Measurements from ENCODE around the gene CLCN4.

The CLCN4 gene

GRCh38 chrX:10169175-10169574 is 12.4 kb downstream of the CLCN4 start:
- DNase-seq = no peak

DNA sequence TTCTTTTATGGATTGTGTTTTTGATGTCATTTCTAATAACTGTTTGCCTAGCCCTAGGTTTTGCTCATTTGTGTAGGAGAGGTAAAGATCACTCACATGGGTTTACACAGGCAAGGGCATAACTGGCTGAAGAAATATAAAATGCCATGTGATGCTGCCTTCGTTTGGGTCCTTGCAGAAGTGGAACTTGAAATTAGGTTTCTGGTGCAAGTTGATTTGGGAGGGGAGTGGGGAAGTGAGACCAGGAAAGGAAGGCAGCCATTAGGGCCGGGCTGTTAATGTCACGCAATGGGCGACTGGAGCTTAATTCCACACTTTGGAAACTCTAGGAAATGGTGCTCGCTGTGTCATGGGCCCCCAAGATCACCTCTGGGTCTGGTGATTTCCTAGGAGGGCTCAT is 14.5 kb downstream of the CLCN4 start:
- DNase-seq = no peak

GRCh38 chrX:10172877-10173276 is 16.1 kb downstream of the CLCN4 start:
- no peak for DNase-seq

GRCh38 chrX:10173331-10173900 is 16.6 kb downstream of the CLCN4 start:
- DNase-seq = no peak

DNA sequence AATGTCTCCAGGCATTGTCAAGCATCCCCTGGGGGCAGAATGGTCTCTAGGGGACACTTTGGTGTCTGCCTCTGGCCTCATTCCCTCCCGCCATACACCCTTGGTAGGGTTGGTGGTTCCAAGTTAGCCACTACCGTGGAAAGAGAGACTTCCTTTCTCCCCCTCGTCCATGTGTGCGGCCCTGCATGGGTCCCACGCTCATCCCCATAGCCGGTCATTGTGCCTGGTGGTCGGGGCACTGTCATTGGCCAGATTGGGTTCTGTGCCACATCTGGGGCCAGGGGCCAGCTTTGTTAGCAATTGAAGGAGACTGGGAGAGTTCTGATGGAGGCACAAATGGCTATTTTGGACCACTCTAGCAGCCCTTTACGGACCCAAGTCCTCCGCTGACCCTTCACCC is 17.3 kb downstream of the CLCN4 start:
- DNase-seq = no peak

DNA sequence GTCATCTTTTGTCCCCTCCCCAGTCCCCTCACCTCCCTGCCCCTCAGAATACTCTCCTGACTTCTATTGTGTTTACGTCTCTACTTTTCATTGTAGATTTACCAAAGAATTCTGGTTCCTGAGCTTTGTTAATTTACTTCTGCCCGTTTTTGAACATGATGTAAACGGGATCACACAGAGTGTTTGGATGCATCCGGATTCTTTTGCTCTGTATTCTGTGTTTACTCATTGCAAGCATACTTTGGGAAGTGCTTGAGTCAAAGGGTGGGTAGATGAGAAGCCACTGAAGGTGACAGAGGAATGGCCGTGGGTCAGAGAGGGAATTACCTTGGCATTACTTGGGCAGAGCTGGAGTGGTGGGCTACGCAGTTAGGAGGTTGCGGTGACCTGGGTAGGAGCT is 18.0 kb downstream of the CLCN4 start:
- no peak for DNase-seq

DNA sequence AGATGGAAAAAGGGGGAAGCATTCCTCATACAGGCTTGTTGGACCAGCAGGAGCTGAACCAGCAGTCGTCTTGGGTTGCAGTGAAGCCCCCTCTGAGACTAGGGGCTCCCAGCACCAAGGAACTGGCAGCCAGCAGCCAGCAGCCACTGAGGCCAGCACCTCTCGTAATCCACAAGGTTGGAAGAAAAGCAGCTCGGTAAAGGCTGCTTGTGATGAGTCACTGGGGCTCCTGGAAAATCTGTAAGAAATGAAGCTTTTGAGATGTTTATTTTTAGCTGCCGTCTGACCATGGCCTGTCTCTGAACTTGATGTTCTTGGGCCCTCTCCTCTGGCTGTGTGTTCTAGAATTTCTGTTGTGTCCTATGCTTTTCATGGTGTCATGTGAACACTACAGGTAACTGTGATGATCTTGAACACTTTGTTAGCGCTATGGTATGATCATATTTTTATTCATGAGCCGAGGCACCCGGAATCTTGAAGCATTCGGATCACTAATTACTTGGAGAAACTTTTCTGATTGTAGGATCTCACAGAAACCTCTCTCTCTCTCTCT is 18.6 kb downstream of the CLCN4 start:
- DNase-seq = no peak

DNA sequence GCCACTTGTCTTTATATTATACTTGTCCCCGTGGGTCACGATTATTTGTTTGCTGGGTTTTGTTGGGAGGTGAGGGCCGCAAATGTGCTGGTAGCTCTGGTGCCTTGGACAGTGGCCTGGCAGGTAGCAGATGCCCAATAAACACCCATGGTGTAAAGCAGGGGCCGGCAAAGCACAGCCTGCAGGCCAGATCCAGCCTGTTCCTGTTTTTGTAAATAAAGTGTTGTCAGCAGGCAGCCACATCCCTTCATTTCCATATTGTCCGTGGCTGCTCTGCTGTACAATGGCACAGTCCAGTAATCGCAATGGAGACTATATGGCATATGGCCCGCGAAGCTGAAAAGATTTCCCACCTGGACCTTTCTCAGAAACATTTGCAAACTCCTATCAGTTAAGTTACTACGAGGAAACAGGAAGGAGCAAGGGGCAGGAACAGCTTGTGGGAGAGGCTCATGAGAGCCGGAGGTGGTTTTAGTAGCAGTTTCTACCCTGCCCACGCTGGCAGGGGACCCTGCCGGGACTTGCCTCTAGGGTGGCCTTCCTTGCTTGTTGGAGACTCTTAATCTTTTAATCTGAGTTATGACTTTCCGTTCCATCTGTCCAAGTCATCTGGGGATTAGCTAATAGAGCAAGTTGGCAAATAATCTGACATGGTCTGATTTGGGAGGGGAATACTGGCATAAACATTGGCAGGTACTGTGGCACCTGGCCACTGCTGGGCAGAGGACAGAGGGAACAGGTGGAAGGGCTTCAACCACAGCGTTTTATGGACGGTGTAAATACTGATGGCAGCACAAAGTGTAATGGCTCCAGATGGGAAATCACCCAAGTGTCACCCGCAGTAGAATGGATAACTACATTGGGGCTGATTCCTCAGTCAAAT is 19.6 kb downstream of the CLCN4 start:
- DNase-seq = no peak

- DNase-seq = no peak
Observed at GRCh38 chrX:10177004-10177396, 20.2 kb downstream of the CLCN4 start.

GRCh38 chrX:10177601-10178000 is 20.8 kb downstream of the CLCN4 start:
- DNase-seq = no peak

DNA sequence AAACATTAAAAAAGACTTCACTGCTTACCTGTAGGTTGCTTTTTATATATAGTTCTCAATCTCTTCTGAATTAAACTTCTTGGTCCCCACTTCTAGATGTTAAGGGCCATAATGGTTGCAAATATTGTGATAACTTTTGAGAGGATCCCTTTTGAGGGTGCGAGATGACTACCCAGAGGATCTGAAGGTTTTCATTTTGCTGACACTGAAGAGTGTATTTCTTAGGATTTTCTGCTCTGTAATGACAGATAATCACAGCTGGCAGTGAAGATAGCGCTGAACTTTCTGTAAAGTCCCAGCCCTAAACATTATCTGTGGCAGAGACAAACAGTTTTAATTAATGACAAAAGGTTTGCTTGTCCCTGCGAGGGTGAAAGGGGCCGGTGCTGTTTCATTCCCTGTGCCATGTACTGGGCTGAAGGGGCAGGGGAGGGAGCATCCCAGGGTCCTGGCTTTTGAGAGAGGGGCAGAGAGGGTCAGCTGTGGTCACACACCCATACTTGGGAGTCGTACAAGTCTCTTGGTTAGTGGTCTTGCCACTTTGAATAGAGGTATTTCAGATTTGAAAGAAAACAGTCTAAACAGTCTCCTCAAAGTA is 22.2 kb downstream of the CLCN4 start:
- DNase-seq = no peak

- DNase-seq = no peak
Observed at GRCh38 chrX:10183760-10184159, 27.0 kb downstream of the CLCN4 start.

DNA sequence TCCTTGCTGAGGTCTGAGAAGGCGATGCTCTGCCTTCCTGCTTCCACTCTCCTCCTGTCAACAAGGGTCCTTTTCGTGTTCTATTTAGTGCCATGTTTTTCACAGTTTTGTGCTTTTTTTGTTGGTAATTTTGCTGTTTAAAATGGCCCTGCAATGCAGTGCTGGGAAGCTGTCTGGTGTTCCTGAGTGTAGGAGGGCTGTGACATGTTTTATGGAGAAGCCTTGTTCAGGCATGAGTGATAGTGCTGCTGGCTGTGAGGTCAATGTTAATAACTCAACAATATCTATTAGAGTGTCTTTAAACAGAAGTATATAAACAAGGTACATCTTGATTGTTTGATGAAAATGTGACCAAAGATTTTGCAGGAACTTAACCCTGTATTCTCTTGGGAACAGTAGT is 27.6 kb downstream of the CLCN4 start:
- DNase-seq = no peak

DNA sequence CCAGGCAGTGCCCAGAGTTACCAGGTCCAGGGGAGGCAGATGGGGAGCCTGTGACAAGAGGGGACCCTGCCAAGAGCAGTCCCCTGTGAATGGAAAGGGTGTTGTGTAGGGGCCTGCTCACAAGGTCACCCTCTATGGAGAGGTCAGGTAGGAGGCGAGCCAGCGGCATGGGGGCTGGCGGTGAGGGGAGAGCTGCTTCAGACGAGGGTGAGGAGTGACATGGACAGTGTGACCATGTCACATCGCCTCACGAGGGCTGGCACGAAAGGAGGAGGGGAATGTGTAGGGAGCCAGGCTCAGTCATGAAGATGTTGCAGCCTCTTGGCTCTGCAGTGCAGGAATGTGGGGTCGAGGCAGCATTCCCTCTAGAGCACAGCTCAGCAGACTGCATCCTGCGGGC is 29.6 kb downstream of the CLCN4 start:
- no peak for DNase-seq

DNA sequence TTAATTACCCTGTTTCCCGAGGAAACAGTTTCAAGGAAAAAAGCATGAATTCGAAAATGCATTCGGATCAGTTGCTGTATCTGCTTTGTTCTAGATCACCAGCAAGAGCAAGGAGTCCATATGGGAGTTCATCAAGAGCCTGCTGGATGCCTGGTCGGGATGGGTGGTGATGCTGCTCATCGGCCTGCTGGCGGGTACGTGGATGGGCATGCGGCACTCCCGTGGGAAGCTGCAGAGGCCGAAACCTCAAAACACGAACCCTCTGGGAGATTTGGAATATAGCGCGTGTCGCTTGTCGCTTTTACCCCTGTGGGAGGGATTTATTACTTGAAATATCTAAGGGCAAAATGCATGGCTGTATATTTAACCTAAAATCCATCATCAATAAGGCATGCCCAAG is 30.6 kb downstream of the CLCN4 start:
- DNase-seq = no peak

- peak; percentile 78 for DNase-seq
Observed at GRCh38 chrX:10189317-10190268, 32.8 kb downstream of the CLCN4 start.

DNA sequence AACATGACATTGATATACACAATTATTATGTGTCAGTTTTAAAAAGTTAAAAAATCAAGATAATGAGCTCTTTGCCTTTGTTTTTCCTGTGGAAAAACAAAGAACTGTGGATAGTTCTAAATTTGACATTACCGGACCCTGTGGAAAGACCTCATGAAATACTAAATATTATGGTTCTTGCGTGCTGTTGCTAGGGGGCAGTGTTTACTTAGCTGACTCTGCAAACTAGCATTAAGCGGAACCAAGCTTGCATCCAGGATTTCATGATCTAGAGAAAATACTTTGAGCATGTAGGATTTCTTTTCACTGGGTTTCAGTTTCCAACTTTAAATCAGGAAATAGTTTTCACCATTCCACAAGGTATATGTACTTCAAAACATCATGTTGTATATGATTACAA is 33.6 kb downstream of the CLCN4 start:
- DNase-seq = no peak

DNA sequence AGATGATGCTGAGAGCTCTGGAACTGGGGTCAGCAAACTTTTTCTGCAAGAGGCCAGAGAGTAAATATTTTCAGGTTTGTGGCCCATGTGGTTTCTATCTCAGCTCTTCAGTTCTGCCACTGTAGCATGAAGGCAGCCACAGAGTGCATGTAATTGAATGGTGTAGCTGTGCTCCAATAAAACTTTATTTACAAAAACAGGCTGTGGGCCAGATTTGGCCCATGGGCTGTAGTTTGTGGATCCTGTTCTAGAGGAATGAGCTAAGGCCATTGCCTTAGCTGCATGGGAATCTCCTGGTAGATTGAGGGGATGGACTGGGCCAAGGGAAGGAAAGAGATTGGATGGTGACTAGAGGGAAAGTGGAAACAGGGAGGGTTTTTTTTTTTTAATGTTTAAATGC is 36.8 kb downstream of the CLCN4 start:
- DNase-seq = no peak

- DNase-seq = no peak
Observed at GRCh38 chrX:10195425-10195824, 38.6 kb downstream of the CLCN4 start.

GRCh38 chrX:10195947-10196346 is 39.2 kb downstream of the CLCN4 start:
- DNase-seq = no peak

DNA sequence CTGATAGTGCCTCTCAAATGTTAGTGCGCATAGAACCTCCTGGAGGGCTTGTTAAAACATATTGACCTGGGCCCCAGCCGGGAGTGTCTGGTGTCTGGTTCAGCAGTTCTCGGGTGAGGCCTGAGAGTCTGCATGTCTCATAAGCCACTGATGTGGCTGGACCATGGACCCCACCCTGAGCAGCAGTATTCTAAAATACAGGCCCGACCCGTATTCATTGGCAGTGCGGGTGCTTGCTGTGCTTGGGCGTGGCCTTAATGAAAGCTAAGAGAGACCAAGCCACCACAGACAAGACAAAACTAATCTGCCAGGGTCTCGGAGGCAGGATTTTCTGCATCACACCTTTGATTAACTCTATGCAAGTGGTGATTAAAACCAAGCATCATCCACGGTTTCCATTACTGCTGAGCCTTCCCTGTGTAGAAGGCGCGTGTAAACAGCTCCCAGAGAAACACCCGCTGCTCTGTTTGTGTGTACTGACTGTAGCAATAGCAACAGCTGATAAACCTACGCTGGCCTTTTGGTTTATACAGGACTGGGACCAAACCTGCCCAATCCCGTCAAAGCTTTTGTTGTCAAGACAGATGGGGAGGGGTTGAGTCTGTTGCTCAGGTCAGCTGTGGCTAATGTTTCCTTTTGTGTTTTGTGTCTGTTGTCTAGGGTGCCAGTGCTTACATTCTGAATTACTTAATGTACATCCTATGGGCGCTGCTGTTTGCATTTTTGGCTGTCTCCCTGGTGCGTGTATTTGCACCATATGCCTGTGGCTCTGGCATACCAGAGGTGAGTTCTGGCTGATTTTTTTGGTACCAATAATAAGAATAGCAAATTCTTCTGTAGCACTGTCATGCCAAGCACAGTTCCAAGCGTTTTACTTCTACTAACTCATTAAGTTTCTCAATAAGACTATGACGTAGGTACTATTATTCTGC is 40.8 kb downstream of the CLCN4 start:
- DNase-seq = no peak

DNA sequence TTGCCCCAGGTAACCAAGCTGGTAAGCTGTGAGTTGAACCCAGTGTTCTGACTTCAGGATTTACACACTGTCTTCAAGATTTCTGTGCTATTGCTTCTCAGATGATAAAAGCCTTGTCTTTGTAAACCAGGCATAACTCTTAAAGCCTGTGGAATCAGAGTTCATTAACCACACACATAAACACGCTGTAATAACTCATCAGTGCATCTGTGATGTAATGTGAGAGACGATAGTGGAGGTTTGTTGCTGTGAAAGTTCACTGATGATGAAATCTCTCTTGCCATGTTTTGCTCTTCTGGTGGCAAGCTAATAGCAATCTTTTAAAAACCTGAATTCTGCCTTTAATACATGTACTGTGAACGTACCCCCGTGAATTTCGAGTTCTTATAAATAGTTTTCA is 41.5 kb downstream of the CLCN4 start:
- DNase-seq = no peak

Measured in activated CD8-positive, alpha-beta memory T cell treated with anti-CD3 and anti-CD28 coated beads, Interleukin-2, amount 50 U/mL, for 4 hours (primary cell).